UCSD-AML1 (cell line): Measurements from ENCODE around the gene LRRC75A.
"Not testable (repeated sequence)": the region's sequence is repeated elsewhere in the genome, so short reads cannot be mapped to it uniquely, and the experiment has no call there.

Source experiments
- DNase-seq: peaks from one replicate; lab custom pipeline; 2025; ENCODE audit not compliant: unreplicated experiment; lab: John Stamatoyannopoulos, UW

LRRC75A gene, protein sequence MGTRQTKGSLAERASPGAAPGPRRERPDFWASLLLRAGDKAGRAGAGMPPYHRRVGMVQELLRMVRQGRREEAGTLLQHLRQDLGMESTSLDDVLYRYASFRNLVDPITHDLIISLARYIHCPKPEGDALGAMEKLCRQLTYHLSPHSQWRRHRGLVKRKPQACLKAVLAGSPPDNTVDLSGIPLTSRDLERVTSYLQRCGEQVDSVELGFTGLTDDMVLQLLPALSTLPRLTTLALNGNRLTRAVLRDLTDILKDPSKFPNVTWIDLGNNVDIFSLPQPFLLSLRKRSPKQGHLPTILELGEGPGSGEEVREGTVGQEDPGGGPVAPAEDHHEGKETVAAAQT

GRCh38 chr17:16491703-16492612, at the start of gene LRRC75A:
Gene LRRC75A (minus strand): TSS chr17:16492193. CDS start chr17:16491990, 203 bp downstream.
- DNase-seq: no peak

DNA sequence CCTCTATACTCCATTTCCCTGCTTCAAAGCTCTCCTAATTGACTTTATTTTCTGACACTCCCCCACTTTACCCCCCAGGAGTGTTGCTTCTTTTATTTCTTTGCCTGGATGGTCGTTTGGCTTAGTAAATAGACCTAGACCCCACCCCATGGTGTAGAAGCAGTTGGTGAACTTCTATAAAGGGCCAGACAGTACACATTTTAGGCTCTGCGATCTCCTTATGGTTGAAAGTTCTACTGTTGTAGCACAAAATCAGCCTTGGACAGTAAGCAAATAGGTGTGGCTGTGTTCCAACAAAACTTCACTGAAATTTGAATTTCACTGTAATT, 45.1 kb upstream of the LRRC75A start:
- no peak for DNase-seq

DNA sequence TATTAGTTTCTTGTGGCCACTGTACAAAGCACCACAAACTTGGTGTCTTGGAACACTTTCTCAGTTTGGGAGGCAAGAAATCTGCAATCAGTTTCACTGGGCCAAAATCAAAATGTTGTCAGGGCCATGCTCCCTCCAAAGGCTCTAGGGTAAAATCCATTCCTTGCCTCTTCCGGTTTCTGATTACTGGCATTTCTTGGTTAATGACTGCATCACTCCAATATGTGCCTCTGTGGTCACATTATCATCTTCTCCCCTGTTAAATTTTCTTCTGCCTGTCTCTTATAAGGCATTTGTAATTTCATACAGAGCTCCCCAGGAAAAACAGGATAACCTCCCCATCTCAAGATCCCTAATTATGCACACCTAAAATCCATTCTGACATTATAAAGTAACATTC, 42.2 kb upstream of the LRRC75A start:
- no peak for DNase-seq

- no peak for DNase-seq
Measured at GRCh38 chr17:16529906-16530305, 37.9 kb upstream of the LRRC75A start.

GRCh38 chr17:16527298-16527697, 35.3 kb upstream of the LRRC75A start:
- no peak for DNase-seq

- DNase-seq: not testable (repeated sequence)
Measured at GRCh38 chr17:16525556-16525955, 33.6 kb upstream of the LRRC75A start.

GRCh38 chr17:16521070-16521727, 29.2 kb upstream of the LRRC75A start:
- peak; percentile 60 for DNase-seq

DNA sequence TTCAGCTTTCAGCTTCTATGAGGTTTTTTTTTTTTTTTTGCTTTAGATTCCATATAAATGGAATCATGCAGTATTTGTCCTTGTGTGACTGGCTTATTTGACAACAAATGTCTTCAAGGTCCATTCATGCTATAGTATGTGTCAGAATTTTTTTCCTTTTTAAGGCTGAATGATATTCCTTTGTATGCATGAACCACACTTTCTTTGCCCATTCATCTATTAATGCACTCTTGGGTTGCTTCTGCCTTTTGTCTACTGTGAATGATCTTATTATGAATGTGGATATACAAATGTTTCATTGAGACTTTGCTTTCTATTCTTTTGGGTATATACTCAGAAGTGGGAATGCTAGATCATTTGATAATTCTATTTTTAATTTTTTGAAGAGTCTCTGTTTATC, 27.0 kb upstream of the LRRC75A start:
- no peak for DNase-seq

- no peak for DNase-seq
Measured at GRCh38 chr17:16517477-16517876, 25.5 kb upstream of the LRRC75A start.

- DNase-seq: peak; percentile 23
Measured at GRCh38 chr17:16516594-16517051, 24.6 kb upstream of the LRRC75A start.

DNA sequence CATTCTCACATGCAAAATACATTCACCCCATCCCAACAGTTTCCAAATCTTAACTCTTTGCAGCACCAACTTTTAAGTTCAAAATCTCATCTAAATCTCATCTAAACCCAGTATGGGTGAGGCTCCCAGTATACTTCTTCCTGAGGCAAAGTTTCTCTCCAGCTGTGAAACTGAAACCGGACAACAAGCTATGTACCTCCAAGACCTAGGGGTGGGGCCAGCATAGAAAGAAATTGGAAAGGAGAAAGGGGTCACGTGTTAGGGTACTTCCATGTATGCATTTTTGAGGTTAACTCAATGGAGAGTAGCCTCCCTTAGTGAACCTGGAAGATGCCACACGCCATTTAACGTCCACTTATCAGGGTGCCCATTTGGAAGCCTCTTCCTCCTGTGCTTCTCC, 23.9 kb upstream of the LRRC75A start:
- DNase-seq: no peak

DNA sequence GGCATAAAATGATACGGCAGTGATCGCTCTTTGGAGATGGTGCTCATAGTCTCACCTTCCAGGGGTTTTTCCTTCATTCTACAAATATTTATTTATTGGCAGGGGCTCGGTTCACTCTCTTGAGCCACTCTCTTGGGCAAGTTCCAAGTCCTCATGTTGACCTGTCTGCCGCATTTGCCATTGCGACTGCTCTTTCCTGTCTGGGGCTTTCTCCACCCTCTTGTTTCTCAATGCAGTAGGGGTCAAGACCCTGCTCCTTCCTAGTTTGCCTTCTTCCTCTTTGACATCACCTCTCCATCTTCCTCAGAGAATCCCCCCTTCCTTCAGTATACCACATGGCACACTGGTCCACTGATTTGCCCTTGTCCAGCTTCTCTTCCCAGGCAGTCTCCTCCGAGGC, 21.9 kb upstream of the LRRC75A start:
- no peak for DNase-seq

DNA sequence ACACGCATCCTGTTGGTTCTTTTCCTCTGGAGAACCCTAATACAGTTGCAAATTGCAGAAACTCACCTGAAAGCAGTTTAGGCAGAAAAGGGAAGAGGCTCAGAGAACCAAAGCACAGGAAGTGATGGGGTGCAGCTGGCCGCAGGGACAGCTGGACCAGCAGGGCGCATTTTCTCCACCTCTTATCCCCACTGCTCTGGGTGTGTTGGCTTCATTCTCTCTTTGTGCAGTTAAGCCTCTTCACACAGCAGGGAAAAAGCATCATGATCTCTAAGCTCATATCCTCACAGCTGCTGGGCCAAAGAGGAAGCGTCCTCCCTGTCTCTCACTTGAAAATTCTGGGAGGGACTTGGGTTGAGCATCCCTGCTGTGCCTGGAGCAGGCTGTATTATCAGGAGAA, 20.0 kb upstream of the LRRC75A start:
- DNase-seq: no peak

DNA sequence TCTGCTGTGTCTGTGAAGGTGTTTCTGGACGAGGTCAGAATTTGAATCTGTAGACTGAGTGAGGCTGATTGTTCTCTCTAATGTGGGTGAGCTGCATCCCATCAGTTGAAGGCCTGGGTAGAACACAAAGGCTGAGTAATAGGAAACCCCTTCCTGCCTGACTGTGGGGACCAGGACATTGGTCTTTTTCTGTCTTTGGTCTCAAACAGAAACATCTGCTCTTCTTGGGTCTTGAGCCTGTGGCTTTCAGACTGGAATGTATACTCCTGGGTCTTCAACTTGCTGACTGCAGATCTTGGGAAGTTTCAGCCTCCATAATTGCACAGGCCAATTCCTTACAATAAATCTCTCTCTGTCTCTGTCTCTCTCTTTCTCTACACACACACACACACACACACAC, 19.6 kb upstream of the LRRC75A start:
- DNase-seq: no peak

DNA sequence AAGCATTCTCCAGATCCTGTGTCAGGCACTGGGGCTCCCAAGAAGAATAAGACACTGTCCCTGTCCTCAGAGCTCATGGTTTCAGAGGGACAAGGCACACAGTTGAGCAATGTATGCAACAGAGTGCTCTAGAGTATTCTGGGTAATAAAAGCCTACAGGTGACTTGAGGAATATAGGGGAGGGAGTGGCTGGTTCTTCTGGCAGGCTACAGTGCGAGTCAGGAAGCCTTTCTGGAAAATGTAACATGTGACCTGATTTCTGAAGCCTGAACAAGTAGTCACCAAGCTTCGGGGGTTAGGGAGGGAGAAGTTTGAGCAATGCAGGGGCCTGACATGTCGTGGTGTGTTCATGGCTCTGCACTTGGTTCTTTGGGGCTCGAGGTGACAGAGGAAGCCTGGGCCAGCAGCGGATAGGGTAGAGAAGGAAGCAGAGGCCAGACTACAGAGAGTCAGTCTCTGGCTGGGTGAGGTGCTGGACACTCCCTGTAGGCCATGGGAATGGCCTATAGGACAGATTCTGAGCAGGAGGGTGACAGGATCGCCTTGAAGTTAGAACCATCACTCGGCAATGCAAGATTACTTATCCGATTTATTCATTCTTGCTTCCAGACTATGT, 16.0 kb upstream of the LRRC75A start:
- no peak for DNase-seq

GRCh38 chr17:16506188-16506587, 14.2 kb upstream of the LRRC75A start:
- DNase-seq: no peak

- DNase-seq: no peak
Measured at GRCh38 chr17:16504984-16505383, 13.0 kb upstream of the LRRC75A start.

- no peak for DNase-seq
Measured at GRCh38 chr17:16496820-16497489, 5.0 kb upstream of the LRRC75A start.

- DNase-seq: no peak
Measured at GRCh38 chr17:16495980-16496819, 4.2 kb upstream of the LRRC75A start.

DNA sequence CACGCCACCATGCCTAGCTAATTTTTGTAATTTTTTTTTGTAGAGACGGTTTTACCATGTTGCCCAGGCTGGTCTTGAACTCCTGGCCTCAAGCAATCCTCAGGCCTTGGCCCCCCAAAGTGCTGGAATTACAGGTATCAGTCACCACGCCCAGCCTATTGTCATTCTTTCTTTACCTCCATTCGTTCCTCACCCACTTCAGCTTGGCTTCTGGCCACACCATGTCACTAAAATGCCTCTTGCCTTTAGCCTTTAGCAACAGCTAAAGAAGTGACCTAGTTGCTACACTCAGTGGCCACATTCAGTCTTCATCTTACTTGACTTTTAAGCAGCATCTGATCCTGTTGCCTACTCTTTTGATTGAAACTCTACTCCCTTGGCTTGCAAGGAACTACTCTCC, 3.6 kb upstream of the LRRC75A start:
- DNase-seq: no peak
